Sigmoid colon (tissue), 7 donors: Measurements from ENCODE around the gene WSB1. TPM values are rescaled to one million over a fixed set of nuclear protein-coding genes. Genes with fewer than 3 reads are reported as not detected.

Source experiments
- DNase-seq: peaks from one replicate; pipeline ENCODE4 v3.0.0-alpha.2; 2019
- H3K27ac ChIP-seq, 4 donors: fragments of 200-600 bp; sonication (generic); one replicate each; pipeline ENCODE4 v1.5.1; 2016 to 2019; ENCODE audit warnings: mild to moderate bottlenecking in 1 of 4
- H3K27me3 ChIP-seq, 3 donors: fragments of 200-600 bp; sonication (generic); one replicate each; pipeline ENCODE4 v1.5.1; 2019; ENCODE audit warnings: mild to moderate bottlenecking in 1 of 3
- H3K36me3 ChIP-seq, 4 donors: fragments of 200-600 bp; sonication (generic); one replicate each; pipeline ENCODE4 v1.5.1; 2016 to 2019
- H3K4me1 ChIP-seq, 4 donors: fragments of 200-600 bp; sonication (generic); one replicate each; pipeline ENCODE4 v1.5.1; 2017 to 2019
- H3K4me3 ChIP-seq, 4 donors: fragments of 200-600 bp; sonication (generic); one replicate each; pipeline ENCODE4 v1.5.1; 2017 to 2019; ENCODE audit warnings: mild to moderate bottlenecking in 2 of 4, moderate library complexity in 1 of 4
- H3K9me3 ChIP-seq, 4 donors: fragments of 200-600 bp in 3 of 4; sonication (generic) in 3 of 4; one replicate each; pipeline versions ENCODE4 v1.5.1 to v1.6.1; 2013 to 2019
- EP300 ChIP-seq, 4 donors: sonication (generic); formaldehyde crosslinking; IDR thresholded peaks; one replicate each; pipeline ENCODE4 v1.6.1; 2017; ENCODE audit warnings: antibody characterized with exemption in 4 of 4
- POLR2A ChIP-seq, 2 donors: fragments of 450-650 bp; IDR thresholded peaks; one replicate each; pipeline ENCODE4 v1.6.1; 2016; ENCODE audit warnings: antibody characterized with exemption in 2 of 2, mild to moderate bottlenecking in 2 of 2, moderate library complexity in 2 of 2
- POLR2AphosphoS5 ChIP-seq, 4 donors: sonication (generic); formaldehyde crosslinking; IDR thresholded peaks; one replicate each; pipeline ENCODE4 v1.6.1; 2017; ENCODE audit warnings: antibody characterized with exemption in 4 of 4
- WGBS, 2 donors: extraction: QIAGEN DNeasy Blood & Tissue Kit; methylation state at CpG; one replicate each; pipeline ENCODE4 v1.1.7; 2013; 5-methylcytosine and 5-hydroxymethylcytosine counted together
- intact Hi-C: fragments of 100-400 bp; cut with DNase I; formaldehyde crosslinking; loops from one replicate; pipeline ENCODE4 v1.15.1; 2023
- polyA plus RNA-seq, 3 donors: library from polyadenylated mRNA; stranded (reverse); fragments of 200-250 nt; gene quantifications; one replicate each; pipeline ENCODE4 v1.2.3, GENCODE V29; 2013
- total RNA-seq, 4 donors: library from RNA; depleted of rRNA; stranded (reverse); fragments of >200 nt; gene quantifications; one replicate each; pipeline ENCODE4 v1.1.0, GENCODE V29; 2016
- TF ChIP-seq, protein P1 (sequence below), 4 experiments: fragments of 450-650 bp in 3 of 4; fragments of 200-600 bp in 1 of 4; IDR thresholded peaks; one replicate each; pipeline ENCODE4 v1.5.1; 2016 to 2019; ENCODE audit warnings: antibody characterized with exemption in 4 of 4, mild to moderate bottlenecking in 3 of 4, moderate library complexity in 2 of 4
- donor health status: healthy with polysubstance abuse.
- donor health status: Bipolar disorder and iron deficiency.
- donor health status: healthy.

Gene WSB1
- total and polyA plus RNA-seq, 7 donors = 23.4 to 240 (median 111) TPM

GRCh38 chr17:27329146-27329805 is 35.4 kb downstream of the WSB1 start:
- peak; percentile 41 for DNase-seq
- TF ChIP-seq EP300 (IDR thresholded peaks at IDR 0.05) = no peak
- TF ChIP-seq, protein P1, sequence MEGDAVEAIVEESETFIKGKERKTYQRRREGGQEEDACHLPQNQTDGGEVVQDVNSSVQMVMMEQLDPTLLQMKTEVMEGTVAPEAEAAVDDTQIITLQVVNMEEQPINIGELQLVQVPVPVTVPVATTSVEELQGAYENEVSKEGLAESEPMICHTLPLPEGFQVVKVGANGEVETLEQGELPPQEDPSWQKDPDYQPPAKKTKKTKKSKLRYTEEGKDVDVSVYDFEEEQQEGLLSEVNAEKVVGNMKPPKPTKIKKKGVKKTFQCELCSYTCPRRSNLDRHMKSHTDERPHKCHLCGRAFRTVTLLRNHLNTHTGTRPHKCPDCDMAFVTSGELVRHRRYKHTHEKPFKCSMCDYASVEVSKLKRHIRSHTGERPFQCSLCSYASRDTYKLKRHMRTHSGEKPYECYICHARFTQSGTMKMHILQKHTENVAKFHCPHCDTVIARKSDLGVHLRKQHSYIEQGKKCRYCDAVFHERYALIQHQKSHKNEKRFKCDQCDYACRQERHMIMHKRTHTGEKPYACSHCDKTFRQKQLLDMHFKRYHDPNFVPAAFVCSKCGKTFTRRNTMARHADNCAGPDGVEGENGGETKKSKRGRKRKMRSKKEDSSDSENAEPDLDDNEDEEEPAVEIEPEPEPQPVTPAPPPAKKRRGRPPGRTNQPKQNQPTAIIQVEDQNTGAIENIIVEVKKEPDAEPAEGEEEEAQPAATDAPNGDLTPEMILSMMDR (IDR thresholded peaks at IDR 0.05) = no peak
- no peaks in the 10 kb centered on the region for H3K9me3 ChIP-seq
- peaks cover 0 to 32% (median 27%) of the 10 kb centered on the region in 4 donors for H3K4me1 ChIP-seq
- 90 to 93% methylated on average over 8 of the region's 8 CpGs for WGBS, 2 donors
- intact Hi-C loops = no loop called here
- H3K27me3 ChIP-seq = no peaks in the 10 kb centered on the region
- no peaks in the 10 kb centered on the region for H3K36me3 ChIP-seq
- no peak overlapping the region for H3K4me3 ChIP-seq
- no peak overlapping the region for H3K27ac ChIP-seq

DNA sequence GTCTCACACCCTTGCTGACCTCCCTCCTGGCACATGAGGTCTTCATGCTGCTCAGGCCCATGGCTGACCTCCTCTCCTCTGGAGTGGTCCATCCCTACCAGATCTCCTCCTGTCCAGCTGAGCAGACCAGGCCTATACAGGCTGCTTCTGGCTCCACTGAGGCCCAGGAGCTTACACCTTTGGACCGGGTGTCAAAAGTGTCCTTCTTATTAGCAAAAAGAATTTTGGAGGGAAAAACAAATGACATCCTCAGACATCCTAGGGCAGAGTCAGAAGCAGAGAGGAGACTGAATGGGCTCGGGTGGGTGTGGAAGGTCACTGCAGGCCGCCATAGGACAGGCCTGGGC is 38.1 kb downstream of the WSB1 start:
- Histone ChIP-seq H3K4me3 (no peak overlapping the region), H3K27ac (peak overlapping the region; percentile 88 to 93 (median 91)), H3K27me3 (no peaks in the 10 kb centered on the region), H3K36me3 (no peaks in the 10 kb centered on the region), H3K9me3 (no peaks in the 10 kb centered on the region), H3K4me1 (peaks cover 0 to 20% (median 19%) of the 10 kb centered on the region in 4 donors)
- 74 to 78% methylated on average over 3 of the region's 3 CpGs for WGBS, 2 donors
- no peak for DNase-seq
- TF ChIP-seq EP300 (IDR thresholded peaks at IDR 0.05) (no peak), POLR2AphosphoS5 (IDR thresholded peaks at IDR 0.05) (no peak), POLR2A (IDR thresholded peaks at IDR 0.05) (no peak)
- TF ChIP-seq, protein P1 (IDR thresholded peaks at IDR 0.05) = no peak
- intact Hi-C loops = no loop called here

GRCh38 chr17:27332485-27333409 is 38.8 kb downstream of the WSB1 start:
- Histone ChIP-seq H3K4me3 (peak overlapping the region; percentile 18 to 58 (median 53)), H3K9me3 (no peaks in the 10 kb centered on the region), H3K4me1 (peaks cover 0 to 20% (median 19%) of the 10 kb centered on the region in 4 donors), H3K36me3 (no peaks in the 10 kb centered on the region), H3K27me3 (no peaks in the 10 kb centered on the region), H3K27ac (peak overlapping the region; percentile 88 to 93 (median 91))
- peak; percentile 99 for DNase-seq
- intact Hi-C loops = loop anchor here (1.0 kb wide), 2 partner anchors 38 to 87 kb away; partner anchors contain the start of gene WSB1
- TF ChIP-seq POLR2AphosphoS5 (IDR thresholded peaks at IDR 0.05) (peak; percentile 35 to 73 (median 66)), POLR2A (IDR thresholded peaks at IDR 0.05) (no peak), EP300 (IDR thresholded peaks at IDR 0.05) (peak in 2 of 4 donors; percentile 32 to 54)
- TF ChIP-seq, protein P1 (IDR thresholded peaks at IDR 0.05) = peak; percentile 86 to 93 (median 90)
- WGBS, 2 donors = 0 to 1% methylated on average over 52 of the region's 52 CpGs

- DNase-seq = no peak
- H3K27ac ChIP-seq = peak overlapping the region; percentile 88 to 93 (median 91)
- no peaks in the 10 kb centered on the region for H3K9me3 ChIP-seq
- intact Hi-C loops = loop anchor here (1.0 kb wide), 2 partner anchors 39 to 88 kb away; partner anchors contain the start of gene WSB1
- no peaks in the 10 kb centered on the region for H3K27me3 ChIP-seq
- no peaks in the 10 kb centered on the region for H3K36me3 ChIP-seq
- WGBS, 2 donors = 49 to 56% methylated on average over 11 of the region's 11 CpGs
- TF ChIP-seq POLR2AphosphoS5 (IDR thresholded peaks at IDR 0.05) = no peak
- TF ChIP-seq EP300 (IDR thresholded peaks at IDR 0.05) = peak in 1 of 4 donors; percentile 11
- TF ChIP-seq POLR2A (IDR thresholded peaks at IDR 0.05) = no peak
- peak overlapping the region; percentile 18 to 58 (median 53) for H3K4me3 ChIP-seq
- H3K4me1 ChIP-seq = peaks cover 0 to 20% (median 19%) of the 10 kb centered on the region in 4 donors
Observed at GRCh38 chr17:27333410-27333980, 39.6 kb downstream of the WSB1 start.
